GM18873 (cell line): ENCODE measurements around the gene SYCP3.

ENCODE experiments used
- ATAC-seq: cut with Tn5 transposase; IDR thresholded peaks from one replicate; pipeline ENCODE4 v1.9.1; 2021; ENCODE audit warnings: mild to moderate bottlenecking, moderate library complexity, moderate number of reproducible peaks; ENCODE audit not compliant: unreplicated experiment, low FRiP score

Gene SYCP3

GRCh38 chr12:101738920-101739665, at the start of gene SYCP3:
Gene SYCP3, minus strand, starts transcription at chr12:101739462. Its CDS starts 1,527 bp downstream, at chr12:101737935.
- ATAC-seq, result no peak

- ATAC-seq, result no peak
Observed at GRCh38 chr12:101785671-101786070, 46.4 kb upstream of the SYCP3 start.

GRCh38 chr12:101784376-101784775, 45.1 kb upstream of the SYCP3 start:
- no peak for ATAC-seq

GRCh38 chr12:101783838-101784237, 44.6 kb upstream of the SYCP3 start:
- ATAC-seq, result no peak

GRCh38 chr12:101783150-101783549, 43.9 kb upstream of the SYCP3 start:
- ATAC-seq, result no peak

GRCh38 chr12:101782273-101782731, 43.0 kb upstream of the SYCP3 start:
- no peak for ATAC-seq

GRCh38 chr12:101781834-101782233, 42.6 kb upstream of the SYCP3 start:
- ATAC-seq, result no peak

- ATAC-seq, result no peak
Observed at GRCh38 chr12:101780599-101780998, 41.3 kb upstream of the SYCP3 start.

GRCh38 chr12:101779626-101780025, 40.4 kb upstream of the SYCP3 start:
- ATAC-seq, result no peak

- no peak for ATAC-seq
Observed at GRCh38 chr12:101779200-101779599, 39.9 kb upstream of the SYCP3 start.

GRCh38 chr12:101777978-101778377, 38.7 kb upstream of the SYCP3 start:
- no peak for ATAC-seq

GRCh38 chr12:101777485-101777884, 38.2 kb upstream of the SYCP3 start:
- ATAC-seq, result no peak

GRCh38 chr12:101775816-101776215, 36.6 kb upstream of the SYCP3 start:
- no peak for ATAC-seq

GRCh38 chr12:101773650-101774162, 34.4 kb upstream of the SYCP3 start:
- ATAC-seq, result peak; percentile 74

- no peak for ATAC-seq
Observed at GRCh38 chr12:101772012-101772775, 32.9 kb upstream of the SYCP3 start.

GRCh38 chr12:101769865-101770264, 30.6 kb upstream of the SYCP3 start:
- ATAC-seq, result no peak

- ATAC-seq, result no peak
Observed at GRCh38 chr12:101768781-101769180, 29.5 kb upstream of the SYCP3 start.

GRCh38 chr12:101767537-101767936, 28.3 kb upstream of the SYCP3 start:
- ATAC-seq, result no peak

- ATAC-seq, result no peak
Observed at GRCh38 chr12:101764051-101764792, 25.0 kb upstream of the SYCP3 start.

- ATAC-seq, result no peak
Observed at GRCh38 chr12:101763246-101763931, 24.1 kb upstream of the SYCP3 start.
